Small intestine (tissue), 7 donors: ENCODE measurements around the gene RAB40C. TPM values are rescaled to one million over a fixed set of nuclear protein-coding genes. Genes with fewer than 3 reads are reported as not detected.

Experiments
- DNase-seq, 2 donors: peaks; one replicate each; pipeline versions ENCODE4 v3.0.0 to v3.0.0-alpha.2; 2013
- FAIRE-seq: peaks from 2 replicates; lab custom pipeline; 2012; peaks lifted over from hg19 to GRCh38; lab: Jason Lieb, UNC
- H3K27ac ChIP-seq, 3 donors: one replicate each; pipeline ENCODE4 v1.5.1; 2013; ENCODE audit warnings: low read length in 2 of 3, mild to moderate bottlenecking in 2 of 3, control low read depth in 1 of 3, inconsistent platforms in 1 of 3, low read depth in 1 of 3, moderate library complexity in 1 of 3
- H3K27me3 ChIP-seq, 3 donors: one replicate each; pipeline ENCODE4 v1.6.1; 2013; ENCODE audit warnings: low read length in 3 of 3, inconsistent platforms in 1 of 3; ENCODE audit not compliant: control insufficient read depth in 3 of 3, insufficient read depth in 3 of 3
- H3K36me3 ChIP-seq, 3 donors: one replicate each; pipeline ENCODE4 v1.6.1; 2013; ENCODE audit warnings: low read length in 3 of 3, inconsistent platforms in 1 of 3, low read depth in 1 of 3, mild to moderate bottlenecking in 1 of 3, moderate library complexity in 1 of 3; ENCODE audit not compliant: control insufficient read depth in 3 of 3, insufficient read depth in 2 of 3
- H3K4me1 ChIP-seq, 3 donors: one replicate each; pipeline ENCODE4 v1.6.1; 2013; ENCODE audit warnings: low read length in 2 of 3, inconsistent platforms in 1 of 3, low read depth in 1 of 3, mild to moderate bottlenecking in 1 of 3, moderate library complexity in 1 of 3; ENCODE audit not compliant: control insufficient read depth in 3 of 3, insufficient read depth in 2 of 3
- H3K4me3 ChIP-seq, 3 donors: one replicate each; pipeline ENCODE4 v1.5.1; 2013; ENCODE audit warnings: low read length in 3 of 3, control low read depth in 1 of 3, inconsistent platforms in 1 of 3, low read depth in 1 of 3, mild to moderate bottlenecking in 1 of 3, moderate library complexity in 1 of 3
- H3K9me3 ChIP-seq, 2 donors: one replicate each; pipeline ENCODE4 v1.6.1; 2013; ENCODE audit warnings: low read depth in 1 of 2, low read length in 1 of 2; ENCODE audit not compliant: control insufficient read depth in 2 of 2, insufficient read depth in 1 of 2
- WGBS, 3 donors: extraction: QIAGEN DNeasy Blood & Tissue Kit; methylation state at CpG; one replicate each; pipeline ENCODE4 v1.1.7; 2013; 5-methylcytosine and 5-hydroxymethylcytosine counted together
- polyA plus RNA-seq, 4 donors: library from polyadenylated mRNA; stranded (reverse) in 3 of 4; unstranded in 1 of 4; fragments of 200-250 nt in 3 of 4; fragments of 120-200 nt in 1 of 4; gene quantifications; one replicate each; pipeline versions ENCODE4 v1.2.1 to v1.2.3, GENCODE V29; 2013
- donor health status: healthy with polysubstance abuse.
- donor health status: control.
- donor health status: control.
- donor health status: Bipolar disorder and iron deficiency.
- donor health status: healthy.

The RAB40C gene
- polyA plus RNA-seq, 4 donors: 28.9 to 49.0 (median 34.6) TPM

GRCh38 chr16:582614-583331 lies 7.1 kb upstream of the RAB40C start:
- no peak for DNase-seq
- H3K27me3 ChIP-seq: peaks cover 0 to 12% (median 0%) of the 10 kb centered on the region in 3 donors
- no peaks in the 10 kb centered on the region for H3K9me3 ChIP-seq
- no peak overlapping the region for H3K27ac ChIP-seq
- WGBS, 3 donors: 87 to 89% (median 88%) methylated on average over 19 to 21 of the region's 21 CpGs
- no peak overlapping the region for H3K4me3 ChIP-seq
- no peak for FAIRE-seq
- H3K4me1 ChIP-seq: peaks cover 0 to 12% (median 0%) of the 10 kb centered on the region in 3 donors
- H3K36me3 ChIP-seq: peaks cover 0 to 45% (median 0%) of the 10 kb centered on the region in 3 donors

DNA sequence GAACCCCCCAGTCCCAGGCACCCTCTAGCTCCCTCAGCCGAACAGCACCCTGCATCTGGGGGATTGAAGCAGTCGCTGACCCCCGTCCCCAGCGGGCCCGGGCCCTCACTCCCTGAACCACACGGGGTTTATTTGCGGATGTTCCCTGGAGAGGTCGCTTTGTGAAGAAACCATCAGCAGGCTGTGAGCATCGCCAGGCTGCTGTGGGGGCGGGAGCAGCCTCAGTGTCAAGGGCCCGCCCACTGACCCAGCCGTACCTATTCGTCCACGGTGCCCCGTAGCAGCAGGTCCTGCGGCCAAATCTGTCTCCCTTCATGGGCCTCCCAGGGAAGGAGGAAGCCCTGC lies 6.4 kb upstream of the RAB40C start:
- H3K9me3 ChIP-seq: no peaks in the 10 kb centered on the region
- no peak for FAIRE-seq
- no peak overlapping the region for H3K27ac ChIP-seq
- no peak for DNase-seq
- peaks cover 0 to 17% (median 0%) of the 10 kb centered on the region in 3 donors for H3K4me1 ChIP-seq
- 72 to 75% (median 73%) methylated on average over 16 of the region's 16 CpGs for WGBS, 3 donors
- peaks cover 0 to 12% (median 0%) of the 10 kb centered on the region in 3 donors for H3K27me3 ChIP-seq
- H3K4me3 ChIP-seq: no peak overlapping the region
- H3K36me3 ChIP-seq: peaks cover 0 to 43% (median 0%) of the 10 kb centered on the region in 3 donors

GRCh38 chr16:583815-584591 lies 5.9 kb upstream of the RAB40C start:
- Histone ChIP-seq H3K27me3 (peaks cover 0 to 12% (median 0%) of the 10 kb centered on the region in 3 donors), H3K4me3 (no peak overlapping the region), H3K4me1 (peaks cover 0 to 17% (median 0%) of the 10 kb centered on the region in 3 donors), H3K9me3 (no peaks in the 10 kb centered on the region), H3K27ac (no peak overlapping the region), H3K36me3 (peaks cover 0 to 40% (median 0%) of the 10 kb centered on the region in 3 donors)
- WGBS, 3 donors: 50 to 63% (median 62%) methylated on average over 34 to 38 of the region's 38 CpGs
- DNase-seq: no peak
- FAIRE-seq: no peak

- Histone ChIP-seq H3K36me3 (peaks cover 0 to 33% (median 0%) of the 10 kb centered on the region in 3 donors), H3K27me3 (peaks cover 0 to 12% (median 0%) of the 10 kb centered on the region in 3 donors), H3K9me3 (no peaks in the 10 kb centered on the region), H3K4me1 (peaks cover 0 to 17% (median 0%) of the 10 kb centered on the region in 3 donors), H3K4me3 (no peak overlapping the region), H3K27ac (no peak overlapping the region)
- 9 to 20% (median 11%) methylated on average over 10 of the region's 10 CpGs for WGBS, 3 donors
- DNase-seq: peak in 1 of 2 donors; percentile 37
- no peak for FAIRE-seq
Observed at GRCh38 chr16:585351-585750, 4.5 kb upstream of the RAB40C start.

GRCh38 chr16:586047-586644 lies 3.7 kb upstream of the RAB40C start:
- Histone ChIP-seq H3K4me3 (no peak overlapping the region), H3K27ac (no peak overlapping the region), H3K27me3 (peaks cover 0 to 12% (median 0%) of the 10 kb centered on the region in 3 donors), H3K9me3 (no peaks in the 10 kb centered on the region), H3K4me1 (peaks cover 0 to 23% (median 2%) of the 10 kb centered on the region in 3 donors), H3K36me3 (peaks cover 0 to 27% (median 0%) of the 10 kb centered on the region in 3 donors)
- FAIRE-seq (no peak), DNase-seq (no peak)
- 26 to 51% (median 41%) methylated on average over 16 of the region's 16 CpGs for WGBS, 3 donors

DNA sequence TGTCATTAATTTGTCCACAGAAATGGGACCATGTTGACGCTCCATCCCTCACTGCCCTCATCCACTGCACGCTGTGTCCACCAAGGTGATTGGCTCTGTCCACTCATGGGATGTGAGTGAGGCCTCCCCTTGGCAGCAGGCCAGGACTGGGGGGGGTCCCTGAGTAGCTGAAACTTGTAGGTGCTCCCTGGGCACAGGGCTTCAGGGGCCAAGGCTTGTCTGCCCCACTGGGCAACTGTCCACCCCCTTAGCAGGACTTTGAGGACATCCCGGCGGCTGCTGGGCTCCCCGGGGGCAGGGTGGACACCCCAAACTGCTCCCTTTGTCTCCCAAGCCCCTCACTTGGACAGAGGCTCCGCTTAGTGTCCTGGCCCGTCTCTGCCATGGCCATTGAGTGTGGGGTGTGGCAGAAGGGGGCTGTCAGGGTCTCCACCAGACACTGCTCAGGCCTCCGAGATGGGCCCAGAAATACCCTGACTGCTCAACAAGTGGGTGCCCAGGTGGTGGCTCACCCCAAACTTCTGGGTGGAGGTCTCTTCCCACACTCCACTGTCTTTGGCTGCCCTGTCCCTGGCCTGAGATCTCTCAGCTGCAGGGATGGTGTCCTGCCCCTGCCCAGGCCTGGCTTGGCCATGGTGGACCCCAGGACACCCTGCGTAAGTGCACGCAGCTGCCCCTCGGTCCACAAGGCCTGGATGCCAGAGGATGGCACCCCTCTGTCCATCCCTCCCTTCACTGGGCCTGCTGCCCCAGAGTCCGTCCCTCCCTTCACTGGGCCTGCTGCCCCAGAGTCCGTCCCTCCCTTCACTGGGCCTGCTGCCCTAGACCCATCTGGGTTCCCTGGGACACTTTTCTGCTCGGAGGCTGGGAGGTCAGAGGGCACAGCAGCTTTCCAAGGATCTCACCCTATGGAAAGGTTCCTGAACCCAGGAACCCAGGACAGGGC lies 2.9 kb upstream of the RAB40C start:
- Histone ChIP-seq H3K4me1 (peaks cover under 1 to 29% (median 2%) of the 10 kb centered on the region in 3 donors), H3K27ac (no peak overlapping the region), H3K36me3 (peaks cover 0 to 26% (median 0%) of the 10 kb centered on the region in 3 donors), H3K4me3 (no peak overlapping the region), H3K9me3 (no peaks in the 10 kb centered on the region), H3K27me3 (peaks cover 0 to 12% (median 0%) of the 10 kb centered on the region in 3 donors)
- DNase-seq (no peak), FAIRE-seq (no peak)
- 74 to 82% (median 81%) methylated on average over 13 to 14 of the region's 14 CpGs for WGBS, 3 donors

GRCh38 chr16:588639-588888 lies 1.3 kb upstream of the RAB40C start:
- H3K27ac ChIP-seq: peak overlapping the region; percentile 98 to 99 (median 98)
- H3K27me3 ChIP-seq: peaks cover 0 to 12% (median 0%) of the 10 kb centered on the region in 3 donors
- DNase-seq (peak; percentile 60 to 85), FAIRE-seq (no peak)
- 0 to 1% (median 1%) methylated on average over 16 to 21 of the region's 21 CpGs for WGBS, 3 donors
- H3K9me3 ChIP-seq: no peaks in the 10 kb centered on the region
- peak overlapping the region; percentile 54 to 90 (median 89) for H3K4me3 ChIP-seq
- H3K36me3 ChIP-seq: peaks cover 0 to 22% (median 0%) of the 10 kb centered on the region in 3 donors
- peaks cover 4 to 44% (median 13%) of the 10 kb centered on the region in 3 donors for H3K4me1 ChIP-seq
